Dermis blood vessel endothelial cell (primary cell): ENCODE data around the gene CHN2. TPM values are rescaled to one million over a fixed set of nuclear protein-coding genes. Genes with fewer than 3 reads are reported as not detected.
"Not testable (repeated sequence)": the region's sequence is repeated elsewhere in the genome, so short reads cannot be mapped to it uniquely, and the experiment has no call there.

ENCODE experiments used
- DNase-seq: peaks from one replicate; pipeline ENCODE4 v3.0.0; 2010
- total RNA-seq: library from RNA; depleted of rRNA; stranded (reverse); fragments of >200 nt; gene quantifications from 2 replicates; pipeline ENCODE4 v1.2.3, GENCODE V29; 2014

The CHN2 gene
- total RNA-seq, 1 donor from 2014 or later, result 6.5 TPM

DNA sequence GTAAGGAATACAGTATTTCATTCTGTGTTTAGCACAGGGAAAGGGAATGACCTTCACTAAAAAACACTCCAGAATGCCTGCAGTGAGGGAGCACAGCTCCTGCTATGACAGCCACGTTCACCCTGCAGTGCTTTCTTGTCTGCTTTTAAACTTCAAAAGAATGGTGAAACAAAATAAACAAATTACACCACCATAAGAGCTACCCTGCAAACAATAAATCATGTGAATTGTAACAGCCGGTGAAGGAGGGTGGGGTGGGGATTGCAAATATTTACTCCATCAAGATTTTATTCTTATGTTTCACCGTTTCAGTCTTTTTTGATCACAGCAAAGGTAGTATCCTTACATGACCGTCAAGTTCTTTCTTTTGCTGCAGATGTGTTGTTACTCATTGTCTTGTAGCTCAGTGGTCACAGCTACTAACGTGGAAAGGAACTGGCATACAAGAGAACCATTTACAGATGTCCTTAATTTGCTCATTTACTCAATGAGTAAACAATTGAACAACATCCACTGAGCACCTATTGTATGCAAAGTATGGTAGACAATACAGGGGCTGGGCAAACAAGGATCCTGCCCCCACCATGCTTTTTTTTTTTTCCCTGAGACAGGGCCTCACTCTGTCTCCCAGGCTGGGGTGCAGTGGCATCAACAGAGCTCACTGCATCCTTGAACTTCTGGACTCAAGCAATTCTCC is 4.1 kb upstream of the CHN2 start:
- DNase-seq, result no peak

DNA sequence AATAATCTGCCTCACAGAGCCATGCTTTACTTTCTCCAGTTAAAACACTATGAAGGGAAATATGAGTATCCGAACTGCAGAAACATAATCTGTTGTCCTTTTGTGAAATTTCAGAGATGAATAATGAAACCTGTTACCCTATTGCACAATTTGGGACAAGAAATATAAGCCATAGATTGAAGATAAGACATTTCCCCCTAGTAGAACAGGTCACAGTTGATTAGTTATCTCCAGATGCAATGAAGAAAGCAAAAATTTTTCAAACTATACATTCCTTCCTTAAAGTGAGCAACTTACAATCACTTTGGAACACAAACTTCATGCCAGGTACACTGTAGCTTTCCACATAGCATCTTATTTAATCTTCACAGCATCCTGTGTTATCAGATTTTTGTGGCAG is 2.3 kb upstream of the CHN2 start:
- DNase-seq, result no peak

DNA sequence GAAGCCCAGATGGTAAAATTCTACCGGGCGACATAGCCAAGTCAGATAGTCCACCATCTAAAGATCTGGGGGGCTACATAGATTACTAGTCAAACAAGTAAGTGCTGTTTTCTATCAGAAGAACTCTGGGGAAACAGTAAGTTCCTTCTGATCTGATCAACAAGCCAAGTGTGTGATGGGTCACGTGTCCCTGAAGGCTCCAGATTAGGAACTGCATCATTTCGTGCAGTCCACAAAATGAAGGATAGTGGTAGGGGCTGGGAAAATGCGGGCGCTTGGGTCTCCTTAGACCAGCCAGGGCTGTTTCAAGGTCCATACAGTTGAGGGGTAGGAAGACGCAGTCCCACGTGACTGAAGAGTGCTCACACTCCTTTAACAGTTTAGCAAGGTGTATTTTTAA is 1.8 kb upstream of the CHN2 start:
- DNase-seq, result no peak

DNA sequence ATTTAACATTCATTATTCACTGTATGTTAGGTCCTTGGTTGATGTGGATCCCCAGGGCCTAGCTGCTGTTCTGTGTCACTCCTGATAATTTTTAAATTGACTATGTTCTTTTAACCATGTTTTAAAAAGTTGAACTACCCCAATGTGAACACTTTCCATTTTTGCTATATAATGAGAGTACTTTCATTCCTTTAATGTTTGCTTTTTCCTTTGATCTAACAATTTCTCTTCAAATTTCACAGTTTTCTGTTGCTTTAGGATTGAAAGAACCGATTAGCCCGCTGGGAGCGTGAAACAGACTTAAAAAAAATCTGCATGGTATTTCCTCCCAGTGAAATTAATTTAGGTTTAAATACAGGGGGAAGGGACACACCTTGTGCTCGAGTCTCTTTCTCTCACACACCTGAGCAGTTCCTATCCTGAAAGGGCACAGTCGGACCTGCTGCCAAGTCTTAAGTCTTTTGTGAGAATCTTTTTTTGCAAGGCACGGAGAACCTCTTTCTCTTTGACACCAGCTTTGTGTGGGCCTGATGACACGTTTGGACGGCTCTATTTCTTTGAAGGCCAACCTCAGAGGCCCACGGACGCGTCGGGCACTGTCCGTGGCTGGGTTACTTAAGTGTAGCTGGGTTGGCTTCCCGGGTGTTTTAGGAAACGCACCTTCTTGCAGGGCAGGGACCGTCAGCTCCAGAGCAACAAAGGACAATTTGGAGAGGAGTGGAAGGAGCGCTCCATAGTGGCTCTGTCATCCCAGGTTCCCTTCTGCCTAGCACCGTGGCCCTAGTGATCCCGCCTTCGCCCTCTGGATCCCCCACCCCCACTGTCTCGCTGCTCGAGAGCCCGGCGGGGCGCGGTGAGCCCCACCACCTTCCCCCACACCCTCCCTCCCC is 1.0 kb upstream of the CHN2 start:
- DNase-seq, result no peak

DNA sequence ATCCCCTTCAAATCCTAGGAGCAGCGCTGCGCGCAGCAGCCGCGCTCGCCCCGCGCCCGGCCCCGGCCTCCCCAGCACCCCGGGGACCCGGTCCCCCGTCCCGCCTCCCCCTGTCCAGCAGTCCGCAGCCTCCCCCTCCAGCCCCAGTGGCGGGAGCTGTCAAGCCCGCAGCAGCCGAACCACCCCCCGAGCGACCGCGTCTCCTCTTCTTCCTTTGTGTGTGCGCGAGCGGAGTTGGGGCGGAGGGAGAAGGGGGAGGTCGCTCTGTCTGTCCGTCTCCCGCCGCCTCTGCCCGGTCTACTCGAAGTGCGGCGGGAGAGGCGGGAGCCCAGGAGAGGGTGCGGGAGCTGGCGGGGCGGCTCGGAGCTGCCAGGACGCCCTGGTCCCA is 375 bp upstream of the CHN2 start:
- peak; percentile 7 for DNase-seq

DNA sequence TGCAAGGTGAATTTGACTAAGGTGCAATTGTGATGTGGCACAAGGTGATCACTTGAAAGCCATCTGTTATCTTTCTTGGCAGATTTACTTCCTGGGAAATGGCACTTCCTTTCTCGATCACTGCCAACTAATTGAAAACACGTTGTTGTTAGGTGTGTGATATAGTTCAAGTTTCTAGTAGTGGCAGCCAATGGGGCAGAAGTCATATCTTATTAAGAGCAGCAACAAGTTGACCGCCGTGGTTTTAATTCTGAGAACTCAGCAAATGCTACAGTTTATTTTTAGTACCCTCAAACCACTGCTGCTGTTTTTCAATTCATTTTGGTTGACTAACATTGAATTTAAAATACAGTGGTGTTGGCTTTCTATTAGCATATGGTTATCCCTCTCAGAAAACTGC is 1.6 kb downstream of the CHN2 start:
- DNase-seq, result no peak

DNA sequence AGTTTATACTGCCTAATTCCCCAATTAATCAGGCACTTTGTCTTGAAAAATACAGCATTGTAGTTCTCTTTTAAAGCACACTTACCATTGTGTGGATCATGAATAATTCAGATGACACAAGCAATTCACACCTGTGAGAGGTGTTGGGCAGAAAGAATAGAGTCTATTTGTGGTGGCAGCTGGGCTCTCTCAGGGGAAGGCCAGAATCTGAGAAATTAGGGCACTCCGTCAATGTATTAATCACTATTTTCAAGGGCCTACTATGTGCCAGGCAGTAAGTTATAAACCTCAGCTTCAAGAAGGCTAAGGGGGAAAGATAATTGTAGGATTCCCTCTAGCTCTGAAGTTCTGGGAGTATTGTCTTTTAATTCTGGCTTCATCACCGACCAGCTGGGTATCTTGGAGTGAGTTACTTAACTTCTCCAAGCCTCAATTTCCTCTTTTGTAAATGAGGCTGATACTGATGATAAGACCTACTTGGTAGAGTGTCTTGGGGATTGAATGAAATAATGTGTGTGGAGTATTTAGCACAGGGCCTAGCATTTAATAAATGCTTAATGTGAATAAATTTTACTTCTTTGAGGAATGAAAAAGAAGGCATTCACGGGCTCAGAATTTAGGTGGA is 2.5 kb downstream of the CHN2 start:
- no peak for DNase-seq

DNA sequence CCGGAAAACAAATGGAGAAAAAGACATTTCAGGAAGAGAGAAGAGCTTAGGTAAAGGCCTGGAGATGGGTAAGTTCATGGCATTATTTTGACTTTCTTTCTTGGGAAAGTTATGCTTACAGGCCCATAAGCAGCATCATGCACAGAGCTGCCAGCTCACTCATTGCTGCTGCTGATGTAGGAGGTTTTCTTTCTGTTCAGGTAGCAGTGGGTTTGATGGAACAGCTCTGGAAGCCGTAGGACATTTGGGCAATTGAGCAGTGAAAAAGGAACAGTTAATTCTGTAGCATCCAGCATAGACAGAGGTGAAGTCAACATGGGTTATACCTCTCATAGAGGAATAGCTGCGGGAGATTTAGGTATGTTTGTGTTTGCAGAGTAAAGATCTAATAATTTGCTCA is 3.3 kb downstream of the CHN2 start:
- no peak for DNase-seq

DNA sequence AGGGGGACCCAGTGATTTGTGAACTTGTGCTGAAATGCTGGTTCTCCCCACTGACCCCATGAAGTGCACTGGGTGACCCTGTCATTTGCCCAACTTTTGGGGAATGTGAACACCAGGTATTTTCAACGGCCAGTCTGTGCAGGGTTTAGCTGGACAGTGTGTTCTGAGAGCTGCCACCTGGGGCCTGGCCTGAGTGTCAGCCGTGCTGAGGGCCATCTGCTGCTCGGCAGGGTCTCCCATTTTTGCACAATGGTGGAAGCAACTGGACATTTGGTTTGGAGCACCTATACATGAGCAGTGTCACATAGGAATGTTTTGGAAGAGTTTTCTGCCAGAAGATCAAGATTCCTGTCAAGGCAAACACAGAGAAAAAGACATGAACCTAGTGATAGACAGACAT is 5.2 kb downstream of the CHN2 start:
- DNase-seq, result no peak

DNA sequence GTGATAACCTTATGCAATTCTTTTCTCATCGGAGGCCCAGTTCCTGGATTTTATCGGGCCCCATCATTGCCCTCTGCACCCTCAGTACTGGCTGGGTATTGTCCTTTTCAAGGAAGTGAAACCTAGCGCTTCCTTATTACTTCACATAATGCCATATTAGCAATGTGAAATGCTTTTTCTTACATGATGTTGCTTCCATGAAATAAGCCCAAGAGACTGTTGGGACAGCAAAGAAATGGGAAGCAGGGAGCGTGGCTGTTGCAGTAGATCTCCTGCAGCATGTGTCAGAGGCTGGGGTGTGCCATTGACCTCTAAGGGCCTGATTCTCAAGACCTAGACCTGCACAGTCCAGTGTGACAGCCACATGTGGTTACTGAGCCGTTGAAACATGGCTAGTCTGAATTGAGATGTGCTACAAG is 8.1 kb downstream of the CHN2 start:
- DNase-seq, result no peak

DNA sequence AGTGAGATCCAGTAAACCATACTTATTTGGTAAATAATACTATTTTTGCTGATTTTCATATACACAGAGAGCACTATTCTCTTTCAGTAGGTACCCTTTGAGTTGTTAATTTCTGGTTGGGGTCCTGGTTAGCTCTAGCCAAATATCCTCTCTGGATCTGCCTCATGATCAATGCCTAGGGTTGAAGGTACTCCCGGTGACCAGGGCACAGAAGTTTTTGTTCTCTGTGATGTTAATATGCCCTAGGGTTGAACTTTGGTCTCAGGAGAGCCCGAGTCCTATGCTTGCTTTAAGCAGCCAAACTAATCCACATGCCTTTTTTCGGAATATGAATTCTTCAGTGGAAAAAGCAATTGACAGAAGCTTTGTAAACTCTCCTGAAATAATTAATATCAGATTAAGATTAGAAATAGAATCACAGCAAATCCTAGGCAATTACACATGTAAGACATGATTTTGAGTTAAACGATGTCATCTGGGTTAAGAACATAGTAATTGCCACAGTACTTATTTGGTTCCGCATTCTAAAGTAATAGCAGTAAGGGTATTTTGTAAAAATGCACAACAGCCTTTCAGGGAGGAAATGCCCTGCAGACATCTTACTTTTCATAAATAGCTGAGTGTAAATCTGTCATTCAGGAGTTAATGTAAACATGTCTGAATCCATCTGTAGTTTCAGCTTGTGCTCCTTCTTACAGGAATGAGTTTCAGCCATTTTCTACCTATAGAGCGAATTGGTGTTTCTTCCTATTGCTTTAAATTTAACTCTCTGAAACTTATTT is 10.1 kb downstream of the CHN2 start:
- DNase-seq, result no peak

DNA sequence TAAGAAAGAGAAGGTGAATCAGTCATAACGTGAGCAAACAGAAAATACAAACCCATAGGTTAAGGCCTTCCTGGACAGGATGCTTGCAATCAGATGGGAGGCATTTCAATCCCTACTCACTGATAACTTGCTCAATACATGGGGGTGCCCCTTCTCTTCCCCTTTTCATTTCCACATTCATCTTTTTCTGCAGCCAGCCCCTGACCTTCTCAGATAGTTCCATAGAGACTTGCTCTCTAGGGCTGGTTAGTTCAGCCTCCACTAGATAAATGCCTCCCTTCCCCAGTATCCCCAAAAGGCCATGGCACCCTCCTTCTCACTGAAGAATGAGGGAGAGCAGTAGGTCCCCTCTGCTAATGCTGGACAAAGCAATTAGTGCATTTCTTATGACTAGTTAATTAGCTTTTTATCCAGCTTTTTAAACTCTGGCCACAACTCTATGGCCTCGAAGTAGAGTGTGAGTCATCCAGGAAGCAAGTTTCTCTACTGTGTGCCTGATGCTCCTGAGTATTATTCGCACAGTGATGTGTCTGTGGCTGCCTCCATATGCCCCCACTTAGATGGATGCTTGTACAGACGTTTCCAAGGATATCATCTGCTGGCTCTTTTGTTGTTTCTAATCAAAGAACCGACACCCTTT is 12.7 kb downstream of the CHN2 start:
- peak; percentile 19 for DNase-seq

DNA sequence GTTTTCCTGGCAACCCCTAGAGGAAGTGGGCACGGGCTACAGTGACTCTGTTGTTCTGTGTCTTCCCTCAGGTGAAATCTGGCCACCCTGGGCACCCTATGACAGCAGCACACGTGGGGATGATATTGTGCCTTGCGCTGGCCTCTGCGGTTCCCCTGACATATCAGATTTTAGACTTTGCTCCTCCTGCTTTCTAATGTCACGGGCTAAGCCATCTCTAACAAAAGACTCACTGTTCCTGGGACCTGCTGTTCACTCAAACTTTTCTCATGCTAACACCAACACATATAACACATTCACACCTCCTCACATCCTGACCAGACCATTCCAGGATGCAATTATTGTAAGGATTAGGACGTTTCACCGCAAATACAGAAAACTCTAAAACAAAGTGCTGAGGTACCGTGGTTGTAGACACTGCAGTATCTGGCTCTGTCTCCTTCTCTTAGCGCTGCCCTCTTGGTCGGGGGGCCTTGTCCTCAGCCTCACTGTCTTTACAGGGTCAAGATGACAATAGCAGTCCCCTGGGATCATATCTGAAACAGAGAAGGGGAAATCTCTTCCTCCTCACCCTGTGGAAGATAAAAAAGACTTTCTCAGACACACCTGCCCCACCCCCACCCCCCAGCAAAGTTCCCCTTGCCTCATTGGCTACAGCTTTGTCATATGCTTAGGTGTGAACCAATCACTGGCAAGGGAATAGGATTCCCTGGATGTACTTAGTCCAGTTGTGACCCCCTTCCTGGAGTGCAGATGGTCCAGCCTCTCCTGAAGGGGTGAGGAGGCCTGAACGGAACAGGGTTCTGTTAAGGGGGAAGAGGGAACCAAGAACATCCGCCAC is 14.1 kb downstream of the CHN2 start:
- DNase-seq, result no peak

DNA sequence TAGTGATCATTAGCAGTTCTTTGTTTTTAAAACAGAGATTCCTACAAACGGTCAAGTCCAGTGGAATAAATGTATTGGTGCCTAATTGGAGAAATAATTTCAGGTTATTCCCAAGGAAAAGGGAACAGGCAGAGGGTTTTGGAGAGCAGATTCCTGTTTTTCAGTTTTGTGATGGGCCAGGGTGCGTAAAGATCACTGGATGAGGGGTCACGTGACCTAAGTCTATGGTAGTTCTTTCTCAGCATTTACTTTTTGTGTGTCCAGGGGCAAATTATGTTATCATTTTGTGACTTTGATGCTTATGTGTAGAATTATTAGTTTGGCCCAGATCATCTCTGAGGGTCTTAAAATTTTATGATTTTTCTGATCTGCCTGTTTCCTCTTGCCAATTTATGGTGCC is 15.2 kb downstream of the CHN2 start:
- no peak for DNase-seq

DNA sequence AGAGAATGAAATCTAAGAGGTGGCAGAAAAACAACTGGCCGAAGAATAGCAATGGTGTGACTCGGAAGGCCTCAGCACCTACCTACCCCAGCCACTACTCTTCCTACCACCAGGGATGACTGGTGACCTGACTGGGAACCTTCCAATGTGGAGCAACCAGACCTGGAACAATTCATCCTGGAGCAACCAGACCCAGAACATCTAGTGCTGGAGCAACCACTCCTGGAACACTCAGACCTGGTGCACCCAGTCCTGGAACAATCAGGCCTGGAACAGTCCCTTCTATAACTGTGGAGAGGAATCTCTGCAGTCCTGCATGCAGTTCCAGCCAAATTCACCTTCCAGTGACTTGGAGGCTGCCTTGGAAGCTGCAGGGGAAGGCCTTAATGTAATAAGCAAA is 18.2 kb downstream of the CHN2 start:
- not testable (repeated sequence) for DNase-seq

DNA sequence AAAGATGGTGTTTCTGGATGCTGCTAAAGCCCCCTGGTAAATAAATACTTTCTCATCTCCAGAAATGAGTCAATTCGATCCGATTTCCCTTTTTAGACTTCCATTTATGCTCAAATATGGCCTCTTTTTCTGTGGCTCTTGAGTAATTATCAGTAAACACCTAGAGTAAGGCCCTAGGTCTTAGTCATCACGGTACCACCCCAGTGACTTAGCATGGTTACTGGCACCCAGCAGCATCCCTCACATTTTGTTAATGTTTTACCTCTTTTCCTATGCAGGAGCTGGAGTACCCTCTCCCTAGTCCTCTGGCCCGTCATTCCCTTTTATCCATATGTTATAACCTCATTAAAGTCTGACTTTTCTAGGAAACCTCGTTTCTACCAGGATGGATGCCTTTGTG is 19.5 kb downstream of the CHN2 start:
- DNase-seq, result no peak

DNA sequence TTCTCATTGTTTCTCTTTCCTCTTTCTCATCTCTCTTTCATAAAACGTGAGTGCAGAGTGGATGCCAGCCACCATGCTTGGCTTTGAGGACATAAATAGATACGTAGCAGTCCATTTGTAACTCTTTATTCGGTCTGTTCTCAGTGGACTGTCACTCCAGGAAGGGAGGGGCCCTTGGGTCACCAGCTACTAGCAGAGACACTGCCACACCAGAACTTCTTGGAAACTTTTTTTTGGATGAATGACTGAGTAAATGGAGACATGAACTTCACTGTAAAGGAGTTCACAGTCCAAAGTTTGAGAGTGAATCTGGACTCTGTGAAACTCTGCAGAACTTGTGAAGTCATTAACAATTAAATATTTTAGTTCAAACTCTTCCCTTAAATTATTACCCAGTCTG is 20.2 kb downstream of the CHN2 start:
- DNase-seq, result no peak

DNA sequence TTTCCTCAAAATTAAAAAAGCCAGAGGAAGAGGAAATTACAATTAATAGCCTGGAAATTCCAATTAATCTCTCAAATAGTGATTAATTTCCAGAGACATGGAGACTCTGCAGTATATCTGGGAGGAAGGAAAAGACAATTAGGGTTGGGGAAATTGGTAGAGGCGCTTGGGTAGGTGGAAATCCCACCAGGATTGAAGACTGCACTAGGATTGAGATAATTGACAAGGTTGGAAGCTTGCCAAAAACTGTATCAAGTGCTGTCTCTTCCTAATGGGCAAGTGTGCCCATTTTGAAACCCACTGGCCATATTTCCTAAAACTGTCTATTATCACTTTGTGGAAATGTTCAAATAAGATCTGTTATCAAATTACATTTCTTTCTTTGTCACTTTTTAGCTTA is 21.6 kb downstream of the CHN2 start:
- no peak for DNase-seq

DNA sequence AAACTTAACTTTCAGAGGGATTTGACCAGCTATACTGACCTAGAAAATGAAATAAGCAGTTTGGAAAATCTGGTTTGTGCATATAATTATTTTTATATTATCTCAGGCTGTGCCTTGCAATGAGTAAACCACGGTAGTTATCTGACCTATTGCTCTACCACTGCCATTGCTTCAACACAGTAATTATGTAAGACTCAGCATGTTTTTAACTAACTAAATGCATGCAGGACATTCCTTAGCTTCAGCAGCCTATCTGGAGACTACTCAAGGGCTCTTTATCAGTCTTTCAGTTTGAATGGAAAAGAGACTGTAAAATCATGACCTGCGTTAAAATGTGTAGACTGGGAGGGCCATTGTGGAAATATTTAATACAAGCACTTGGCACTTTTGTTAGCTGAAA is 22.5 kb downstream of the CHN2 start:
- no peak for DNase-seq

DNA sequence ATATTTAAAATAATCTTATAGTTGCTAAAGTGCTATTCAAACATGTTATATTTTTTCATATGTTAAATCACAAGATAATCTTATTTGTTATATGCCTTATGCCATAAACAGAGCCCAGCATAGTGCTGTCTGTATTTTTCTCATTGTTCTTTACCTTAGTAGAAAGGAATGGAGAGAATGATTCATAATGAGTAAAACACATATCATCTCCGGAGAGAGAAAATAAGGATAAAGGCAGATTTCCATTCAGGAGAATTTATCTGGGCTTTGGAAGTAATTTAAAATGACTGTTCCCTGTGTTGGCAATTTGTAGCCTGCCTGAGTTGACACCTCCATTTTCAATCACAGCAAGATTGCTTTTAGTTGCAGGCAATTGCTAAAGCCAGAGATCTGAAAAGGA is 30.2 kb downstream of the CHN2 start:
- no peak for DNase-seq

DNA sequence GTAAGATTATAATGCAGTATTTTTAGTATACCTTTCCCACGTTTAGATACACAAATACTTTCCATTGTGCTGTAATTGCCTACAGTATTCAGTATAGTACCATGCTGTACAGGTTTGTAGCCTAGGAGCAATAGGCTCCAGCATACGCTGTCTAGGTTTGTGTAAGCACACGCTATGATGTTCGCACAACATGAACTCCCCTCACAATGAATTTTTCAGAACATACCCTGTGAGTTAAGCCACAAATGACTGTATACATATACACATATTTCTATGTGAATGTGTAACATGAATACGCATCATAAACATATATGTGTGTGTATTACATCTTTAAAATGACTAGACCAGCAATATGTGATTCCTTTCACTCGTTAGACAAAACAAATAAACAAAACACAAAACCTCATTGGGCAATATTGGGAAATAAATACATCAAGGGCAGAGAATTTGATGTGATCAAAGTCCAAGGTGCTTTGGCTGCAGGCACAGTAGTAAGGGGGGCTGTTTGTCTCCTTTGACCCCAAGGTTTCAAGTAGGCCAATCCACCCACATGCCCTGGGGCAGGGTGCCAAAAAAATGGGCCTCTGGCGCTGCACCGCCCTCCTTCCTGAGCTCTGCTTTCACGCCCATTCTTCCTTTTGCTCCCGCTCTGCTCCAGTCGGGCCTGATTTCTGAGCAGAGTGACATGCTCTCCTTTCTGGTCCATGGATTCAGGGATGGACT is 33.9 kb downstream of the CHN2 start:
- DNase-seq, result no peak
